ENCODE data around the gene DUSP16.
"Not testable (repeated sequence)": the region's sequence is repeated elsewhere in the genome, so short reads cannot be mapped to it uniquely, and the experiment has no call there.

The DUSP16 gene

DNA sequence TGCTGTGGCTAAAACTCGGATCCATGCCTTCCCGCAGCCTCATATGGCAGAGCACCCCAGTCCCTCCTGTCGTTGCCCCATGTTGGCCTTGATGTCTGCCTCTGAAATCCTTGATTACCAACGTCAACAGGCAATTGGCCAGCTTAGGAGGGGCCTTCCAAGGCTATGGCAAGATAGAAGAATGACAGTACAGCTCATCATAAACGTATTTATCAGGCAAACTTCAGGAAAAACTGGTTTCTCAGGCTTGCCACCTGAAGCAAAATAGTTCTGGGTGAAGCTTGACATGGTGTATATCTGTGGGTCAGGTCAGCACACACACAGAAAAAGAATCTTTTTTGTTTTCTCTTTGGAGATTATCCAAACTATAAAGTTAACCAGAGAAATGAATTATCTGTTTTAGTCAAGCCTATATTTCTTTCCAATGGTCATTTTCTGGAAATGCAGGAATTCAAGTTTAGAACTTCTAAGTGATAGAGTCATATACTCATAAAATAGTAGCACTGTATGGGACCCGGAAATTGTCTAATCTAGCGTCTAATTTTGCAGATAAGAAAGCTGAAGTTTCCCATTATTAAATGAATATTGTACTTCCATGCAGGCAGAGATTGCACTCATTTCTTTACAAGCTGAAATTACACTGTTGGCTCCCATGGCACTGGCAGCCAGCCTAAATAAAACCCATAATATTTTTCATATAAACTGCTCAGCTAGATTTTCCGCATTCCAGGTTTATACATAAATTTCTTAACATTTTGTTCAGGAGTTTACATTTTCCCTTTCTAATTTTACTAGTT lies 24.4 kb upstream of the DUSP16 start:
- DNase-seq: no peak
- in situ Hi-C loops (cut with MboI; ENCODE audit: low pct_unique_long_range_greater_than_20kb, low sequenced_read_pairs): no loop called here

DNA sequence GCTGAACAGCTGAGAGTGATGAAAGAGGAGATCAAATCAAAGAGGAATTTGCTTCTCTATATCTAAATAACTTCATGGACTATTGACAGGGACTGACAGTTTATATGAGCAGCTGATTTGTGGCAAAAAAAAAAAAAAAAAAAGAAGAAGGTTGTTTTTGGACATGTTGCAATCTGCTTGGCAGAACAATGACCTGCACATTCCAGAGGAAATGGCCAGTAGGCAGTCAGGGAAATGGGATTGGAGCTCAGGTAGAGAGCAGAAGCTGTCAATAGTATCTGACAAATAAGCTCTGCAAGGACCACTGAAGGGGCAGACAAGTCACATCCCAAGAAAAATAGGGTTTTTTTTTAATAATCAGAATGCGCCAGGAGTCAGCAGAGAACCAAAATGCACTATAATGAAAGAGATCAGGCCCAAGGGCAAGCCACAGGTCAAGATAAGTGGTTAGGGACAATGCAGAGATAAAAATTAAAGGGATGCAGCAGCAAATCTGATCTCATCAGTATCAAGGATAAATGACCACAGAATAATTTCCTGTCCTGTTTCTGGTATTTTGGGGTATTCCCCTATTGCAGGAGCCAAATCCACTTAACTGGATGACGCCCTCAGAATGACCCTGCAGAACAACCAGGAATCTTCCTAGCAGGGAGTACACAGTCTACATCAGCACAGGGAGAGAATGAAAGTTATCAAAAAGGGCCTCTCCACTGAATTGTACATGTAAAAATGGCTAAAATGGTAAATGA lies 22.6 kb upstream of the DUSP16 start:
- in situ Hi-C loops (cut with MboI; ENCODE audit: low pct_unique_long_range_greater_than_20kb, low sequenced_read_pairs): no loop called here
- DNase-seq: no peak

DNA sequence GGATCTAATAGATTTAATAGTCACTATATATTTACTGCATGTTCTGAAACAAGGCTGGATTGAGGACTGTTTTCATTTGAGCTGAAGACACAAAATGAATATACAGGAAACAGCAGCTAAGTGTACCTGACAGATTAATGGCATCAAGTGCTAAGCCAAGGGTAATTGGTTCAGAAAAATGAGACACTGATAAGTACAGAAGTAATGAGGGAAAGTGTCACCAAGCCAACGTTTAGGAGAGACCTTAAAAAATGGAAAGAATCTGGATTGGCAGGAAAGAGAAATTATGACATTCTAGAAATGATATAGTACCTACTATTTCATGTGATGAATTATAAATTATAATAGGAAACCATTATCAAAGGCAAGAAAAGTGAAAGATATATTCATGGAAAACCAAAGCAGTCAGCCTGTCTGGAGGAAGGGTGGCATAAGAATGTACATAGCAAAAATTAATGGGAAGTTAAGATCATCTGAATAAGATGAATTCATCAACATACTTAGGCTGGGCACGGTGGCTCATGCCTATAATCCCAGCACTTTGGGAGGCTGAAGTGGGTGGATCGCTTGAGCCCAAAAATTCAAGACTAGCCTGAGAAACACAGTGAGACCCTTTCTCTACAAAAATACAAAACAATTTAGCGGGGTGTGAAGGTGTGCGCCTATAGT lies 21.0 kb upstream of the DUSP16 start:
- no peak for DNase-seq
- in situ Hi-C loops (cut with MboI; ENCODE audit: low pct_unique_long_range_greater_than_20kb, low sequenced_read_pairs): no loop called here

DNA sequence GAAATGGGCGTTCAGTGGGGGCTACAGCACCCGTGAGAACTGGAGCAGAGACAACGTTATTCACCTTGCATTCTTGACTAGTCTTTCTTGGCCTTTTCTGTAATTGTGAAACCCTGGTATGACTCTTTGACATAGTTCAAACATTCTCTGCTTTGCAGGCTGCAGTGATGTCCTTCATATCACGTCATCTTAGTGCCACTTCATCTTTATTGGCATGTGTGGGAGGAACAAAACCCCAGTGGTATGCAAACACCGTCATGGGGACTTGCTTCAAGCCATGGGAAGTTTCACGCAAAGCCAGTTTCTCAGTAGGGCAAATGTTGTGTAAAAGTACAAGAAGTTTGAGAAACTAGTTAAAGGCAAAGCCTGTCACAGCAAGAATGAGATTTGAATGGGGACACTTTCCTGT lies 20.2 kb upstream of the DUSP16 start:
- in situ Hi-C loops (cut with MboI; ENCODE audit: low pct_unique_long_range_greater_than_20kb, low sequenced_read_pairs): no loop called here
- no peak for DNase-seq

DNA sequence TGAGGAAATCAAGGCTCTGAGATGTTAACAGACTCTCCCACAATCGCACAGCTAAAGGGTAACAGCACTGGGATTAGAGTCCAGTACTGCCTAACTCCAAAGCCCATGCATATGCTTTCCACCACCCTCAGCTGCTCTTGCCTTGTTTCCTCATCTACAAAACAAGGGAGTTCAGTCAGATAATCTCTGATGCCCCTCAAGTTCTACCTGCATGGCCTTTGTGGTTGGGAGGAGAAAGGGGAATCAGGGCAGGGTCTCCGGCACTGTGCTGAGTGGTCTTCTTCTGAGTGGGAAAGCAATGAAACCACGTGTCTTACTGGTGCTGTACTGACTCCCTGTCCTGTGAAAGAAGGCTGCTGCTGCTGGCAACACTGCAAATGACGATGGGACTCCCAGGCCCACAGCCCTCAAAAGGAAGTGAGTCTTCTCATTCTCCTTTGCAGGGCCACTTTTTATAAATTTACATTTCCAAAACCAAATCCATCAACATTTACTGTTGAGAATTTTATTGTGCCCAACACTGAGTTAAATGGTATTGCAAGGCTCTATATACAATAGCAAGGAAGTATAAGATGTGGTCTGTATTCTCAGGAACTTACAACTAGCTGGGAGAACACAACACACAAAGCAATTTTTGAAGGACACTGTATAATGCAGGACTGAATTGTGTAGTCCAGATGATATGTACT lies 19.7 kb upstream of the DUSP16 start:
- DNase-seq: no peak
- in situ Hi-C loops (cut with MboI; ENCODE audit: low pct_unique_long_range_greater_than_20kb, low sequenced_read_pairs): no loop called here

DNA sequence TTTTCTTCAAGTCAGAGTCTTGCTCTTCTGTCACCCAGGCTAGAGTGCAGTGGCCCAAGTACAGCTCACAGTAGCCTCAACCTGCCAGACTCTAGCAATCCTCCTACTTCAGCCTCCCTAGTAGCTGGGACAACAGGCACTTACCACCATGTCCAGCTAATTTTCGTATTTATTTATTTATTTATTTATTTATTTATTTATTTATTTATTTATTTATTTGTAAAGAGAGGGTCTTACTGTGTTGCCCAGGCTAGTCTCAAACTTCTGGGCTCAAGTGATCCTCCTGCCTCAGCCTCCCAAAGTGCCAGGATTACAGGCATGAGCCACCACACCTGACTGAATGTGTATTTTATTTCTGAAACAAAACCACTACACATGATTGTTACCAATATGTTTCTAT lies 18.1 kb upstream of the DUSP16 start:
- DNase-seq; in situ Hi-C loops (cut with MboI; ENCODE audit: low pct_unique_long_range_greater_than_20kb, low sequenced_read_pairs): not testable (repeated sequence)

DNA sequence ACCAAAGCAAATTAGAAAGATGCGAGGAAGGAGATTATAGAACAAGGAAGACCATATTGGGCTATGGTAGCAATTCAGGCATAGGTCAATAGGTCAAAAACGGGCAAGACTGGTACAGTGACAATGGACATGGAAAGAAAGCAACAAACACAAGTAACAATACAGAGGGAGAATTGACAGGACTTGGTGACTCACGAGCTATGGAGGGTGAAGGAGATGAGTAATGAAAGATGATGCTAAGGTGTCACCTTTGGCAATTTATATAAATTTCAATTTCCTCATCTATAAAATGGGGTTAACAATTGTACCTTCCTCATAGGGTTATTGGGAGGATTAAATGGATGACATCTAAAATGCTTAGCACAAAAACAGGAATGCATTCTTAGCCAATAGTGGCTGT lies 15.1 kb upstream of the DUSP16 start:
- in situ Hi-C loops (cut with MboI; ENCODE audit: low pct_unique_long_range_greater_than_20kb, low sequenced_read_pairs): no loop called here
- no peak for DNase-seq

DNA sequence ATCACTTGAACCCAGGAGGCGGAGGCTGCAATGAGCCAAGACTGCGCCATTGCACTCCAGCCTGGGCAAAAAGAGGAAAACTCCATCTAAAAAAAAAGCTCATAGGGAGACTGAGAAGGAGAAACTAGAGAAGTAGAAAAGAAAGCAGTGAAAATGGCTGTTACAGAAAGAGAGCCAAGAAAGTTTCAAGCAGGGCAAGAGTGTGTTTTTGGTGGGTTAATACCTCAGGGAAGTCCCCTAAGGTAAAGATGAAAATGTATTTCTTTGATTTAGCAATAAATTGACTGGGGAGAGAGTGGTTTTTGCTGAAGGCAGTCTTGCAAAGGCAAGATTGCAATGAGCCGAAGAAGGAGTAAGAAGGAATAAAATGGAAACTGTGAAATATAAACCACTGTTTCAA lies 10.0 kb upstream of the DUSP16 start:
- DNase-seq: no peak
- in situ Hi-C loops (cut with MboI; ENCODE audit: low pct_unique_long_range_greater_than_20kb, low sequenced_read_pairs): no loop called here

DNA sequence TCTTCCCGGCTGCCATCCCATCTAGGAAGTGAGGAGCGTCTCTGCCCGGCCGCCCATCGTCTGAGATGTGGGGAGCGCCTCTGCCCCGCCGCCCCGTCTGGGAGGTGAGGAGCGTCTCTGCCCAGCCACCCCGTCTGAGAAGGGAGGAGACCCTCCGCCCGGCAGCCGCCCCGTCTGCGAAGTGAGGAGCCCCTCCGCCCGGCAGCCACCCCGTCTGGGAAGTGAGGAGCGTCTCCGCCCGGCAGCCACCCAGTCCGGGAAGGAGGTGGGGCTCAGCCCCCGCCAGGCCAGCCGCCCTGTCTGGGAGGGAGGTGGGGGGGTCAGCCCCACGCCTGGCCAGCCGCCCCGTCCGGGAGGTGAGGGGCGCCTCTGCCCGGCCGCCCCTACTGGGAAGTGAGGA lies 3.3 kb upstream of the DUSP16 start:
- in situ Hi-C loops (cut with MboI; ENCODE audit: low pct_unique_long_range_greater_than_20kb, low sequenced_read_pairs); DNase-seq: not testable (repeated sequence)

DNA sequence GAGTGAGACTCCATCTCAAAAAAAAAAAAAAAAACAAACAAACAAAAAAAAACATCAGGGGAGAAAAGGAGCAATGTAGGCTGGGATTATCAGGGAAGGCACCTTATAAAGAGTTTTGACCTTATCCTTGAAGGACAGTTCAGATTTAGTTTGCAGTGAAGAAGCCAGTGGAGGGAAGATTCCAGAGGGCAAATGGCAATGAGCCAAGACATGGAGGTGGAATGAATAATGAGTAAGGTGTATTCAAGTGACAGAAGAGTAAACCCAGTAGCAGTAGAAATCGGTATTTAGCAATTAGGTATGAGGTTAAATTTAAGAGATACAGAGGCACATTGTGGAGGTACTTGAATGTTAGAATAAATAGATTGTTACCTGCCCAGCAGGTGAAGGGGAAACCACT lies 2.2 kb upstream of the DUSP16 start:
- no peak for DNase-seq
- in situ Hi-C loops (cut with MboI; ENCODE audit: low pct_unique_long_range_greater_than_20kb, low sequenced_read_pairs): no loop called here

DNA sequence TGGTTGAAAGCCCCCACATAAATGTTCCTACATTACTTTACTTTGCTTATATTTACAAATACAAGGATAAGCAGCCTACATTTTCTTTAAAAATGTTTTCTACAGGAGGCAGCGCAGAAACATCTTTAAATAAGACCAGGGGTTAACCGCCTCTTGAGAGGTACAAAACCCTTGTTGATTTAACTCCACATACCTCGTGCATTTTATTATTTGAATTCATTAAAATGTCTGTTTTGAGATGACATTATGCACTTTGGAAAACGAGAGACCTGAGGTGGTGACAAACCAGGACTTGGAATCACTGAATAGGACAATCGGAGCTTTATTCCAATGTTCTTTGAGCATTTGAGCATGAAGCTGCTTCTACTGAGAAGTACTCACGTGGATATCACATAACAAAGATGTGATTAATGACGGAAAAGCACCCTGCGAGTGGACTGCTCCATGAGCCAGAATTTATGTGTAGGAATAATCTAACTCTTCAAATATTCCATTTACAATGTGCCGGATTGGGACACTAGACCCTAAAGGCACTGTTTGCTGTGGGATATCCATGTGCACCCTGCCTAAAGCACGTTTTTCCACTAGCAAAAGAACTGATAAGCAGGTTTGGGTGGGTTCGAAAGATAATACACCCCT lies 746 bp upstream of the DUSP16 start:
- no peak for DNase-seq
- in situ Hi-C loops (cut with MboI; ENCODE audit: low pct_unique_long_range_greater_than_20kb, low sequenced_read_pairs): no loop called here

DNA sequence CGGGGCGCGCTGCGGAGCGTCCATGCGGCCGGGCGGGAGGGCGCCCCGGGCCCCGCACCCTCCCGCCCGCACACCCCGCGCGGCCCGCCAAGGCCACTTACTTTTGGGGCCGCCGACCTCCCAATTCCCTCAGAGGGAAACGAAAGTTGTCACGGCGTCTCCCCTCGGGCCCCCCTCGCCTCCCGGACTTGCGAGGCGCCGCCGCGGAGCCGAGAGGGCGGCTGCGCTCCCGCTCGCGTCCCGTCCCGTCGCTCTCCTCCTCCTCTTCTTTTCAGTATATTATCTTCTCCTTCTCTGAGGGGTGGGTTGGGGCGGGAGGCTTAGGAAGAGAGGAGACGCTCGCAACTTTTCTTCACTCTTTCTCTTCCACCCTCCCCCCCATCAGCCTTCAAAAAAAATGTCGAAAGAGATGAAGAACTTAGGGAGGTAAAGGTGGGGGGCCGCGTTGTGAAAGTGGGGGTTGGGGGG lies 613 bp downstream of the DUSP16 start:
- peak; percentile 29 for DNase-seq
- in situ Hi-C loops (cut with MboI; ENCODE audit: low pct_unique_long_range_greater_than_20kb, low sequenced_read_pairs): no loop called here

DNA sequence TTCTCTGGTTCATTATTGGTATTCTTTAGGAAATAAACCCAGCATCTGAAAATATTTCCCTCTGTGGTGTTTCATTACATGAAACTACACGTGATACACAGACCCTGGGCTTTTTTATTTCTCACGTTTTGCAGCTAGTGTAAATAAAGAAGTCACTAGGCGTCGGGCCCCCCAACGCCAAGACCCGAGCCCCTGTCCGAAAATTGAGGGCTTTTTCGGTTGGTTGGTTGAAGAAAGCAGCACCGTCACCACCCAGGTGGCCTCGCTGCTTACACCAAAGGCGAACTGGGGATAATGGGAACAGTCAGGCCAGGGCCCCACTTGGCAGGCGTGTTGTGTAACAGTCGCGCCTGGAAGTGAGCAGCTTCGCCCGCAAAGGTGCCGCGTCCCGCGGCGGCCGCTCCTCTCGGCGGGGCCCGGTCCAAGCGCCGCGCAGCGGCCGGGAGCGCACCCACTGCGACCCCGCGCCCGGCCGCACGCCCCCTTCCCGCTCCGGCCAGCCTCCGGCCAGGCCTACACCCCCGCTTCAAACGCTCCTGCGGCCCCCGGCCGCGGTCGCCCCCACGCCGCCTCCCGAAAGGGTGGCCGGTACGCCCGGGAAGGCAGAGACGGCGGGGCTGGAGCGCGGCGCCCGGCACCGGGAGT lies 1.2 kb downstream of the DUSP16 start:
- in situ Hi-C loops (cut with MboI; ENCODE audit: low pct_unique_long_range_greater_than_20kb, low sequenced_read_pairs): no loop called here
- no peak for DNase-seq

DNA sequence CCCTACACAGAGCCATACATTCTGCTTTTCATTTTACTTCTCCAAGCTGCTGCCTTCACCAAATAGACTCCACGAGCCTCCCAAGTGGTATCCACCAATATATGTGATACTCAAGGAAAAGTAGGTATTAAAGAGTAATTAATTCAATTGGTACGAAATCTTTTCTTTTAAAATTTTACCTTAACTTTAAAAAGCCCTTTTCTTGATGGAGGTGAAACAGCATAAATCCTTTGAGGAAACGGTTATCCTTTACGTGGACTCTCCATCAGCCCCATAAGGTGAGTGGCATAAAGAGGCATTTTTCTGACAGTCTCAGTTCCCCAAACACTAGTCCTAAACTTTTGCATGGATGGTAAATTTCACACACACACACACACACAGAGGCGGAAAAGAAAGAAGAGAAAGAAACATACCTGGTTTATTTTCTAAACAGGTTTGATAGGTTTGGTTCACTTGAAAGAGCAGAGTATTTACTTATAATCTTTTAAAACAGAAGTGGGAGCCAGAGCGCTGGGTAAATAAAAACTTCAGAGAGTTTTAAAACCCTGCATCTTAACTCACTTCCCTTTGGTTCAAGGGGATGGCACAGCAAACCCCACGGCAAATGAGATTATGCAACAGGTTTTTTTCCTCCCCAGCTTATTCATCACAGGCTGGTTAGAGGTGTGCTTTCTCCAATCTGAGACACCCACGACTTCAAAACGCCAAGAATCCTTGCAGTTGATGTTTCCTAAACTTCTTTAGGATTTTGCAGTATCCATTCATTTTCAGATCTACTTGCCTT lies 1.9 kb downstream of the DUSP16 start:
- peak; percentile 84 for DNase-seq
- in situ Hi-C loops (cut with MboI; ENCODE audit: low pct_unique_long_range_greater_than_20kb, low sequenced_read_pairs): no loop called here

DNA sequence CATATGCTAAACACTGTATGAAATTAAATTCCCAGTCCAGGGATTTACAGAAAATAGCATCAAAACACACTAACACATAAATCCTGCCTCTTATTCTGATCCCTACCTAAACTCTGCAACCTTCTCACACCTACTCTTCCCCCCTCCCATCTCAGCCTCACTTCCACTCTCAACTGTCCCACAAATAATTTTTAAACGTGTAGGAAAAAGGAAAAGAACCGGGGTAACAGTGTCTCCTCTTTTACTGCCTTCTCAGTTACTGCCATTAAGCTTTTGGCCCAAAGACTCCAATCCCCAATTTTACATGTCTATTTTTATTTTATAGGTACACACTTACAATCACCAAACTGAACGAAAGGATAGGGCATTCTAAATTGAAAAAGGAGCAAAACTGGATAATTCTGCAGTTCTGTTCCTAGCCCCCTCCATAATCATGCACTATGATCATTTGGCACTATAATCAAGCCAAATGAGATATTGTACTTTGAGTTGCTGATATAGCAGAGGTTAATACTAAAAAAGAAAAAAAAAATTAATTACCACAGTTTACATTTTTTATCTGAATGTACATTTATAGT lies 2.9 kb downstream of the DUSP16 start:
- in situ Hi-C loops (cut with MboI; ENCODE audit: low pct_unique_long_range_greater_than_20kb, low sequenced_read_pairs): no loop called here

DNA sequence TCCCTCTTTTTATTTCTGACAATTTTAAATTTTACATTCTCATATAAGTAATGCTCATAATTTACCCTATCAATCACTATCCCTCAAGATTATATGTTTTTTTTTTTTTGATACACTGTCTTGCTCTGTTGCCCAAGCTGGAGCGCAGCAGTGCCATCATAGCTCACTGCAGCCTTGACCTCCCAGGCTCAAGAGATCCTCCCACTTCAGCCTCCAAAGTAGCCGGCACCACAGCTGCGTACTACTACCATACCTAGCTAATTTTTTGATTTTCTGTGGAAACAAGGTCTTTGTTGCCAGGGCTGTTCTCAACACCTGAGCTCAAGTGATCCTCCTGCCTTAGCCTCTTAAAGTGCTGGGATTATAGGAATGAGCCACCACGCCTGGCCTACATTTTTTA lies 4.4 kb downstream of the DUSP16 start:
- in situ Hi-C loops (cut with MboI; ENCODE audit: low pct_unique_long_range_greater_than_20kb, low sequenced_read_pairs): no loop called here
- DNase-seq: no peak

More for the DNA sequence above, 2.9 kb downstream of the DUSP16 start:
- DNase-seq: no peak

DNA sequence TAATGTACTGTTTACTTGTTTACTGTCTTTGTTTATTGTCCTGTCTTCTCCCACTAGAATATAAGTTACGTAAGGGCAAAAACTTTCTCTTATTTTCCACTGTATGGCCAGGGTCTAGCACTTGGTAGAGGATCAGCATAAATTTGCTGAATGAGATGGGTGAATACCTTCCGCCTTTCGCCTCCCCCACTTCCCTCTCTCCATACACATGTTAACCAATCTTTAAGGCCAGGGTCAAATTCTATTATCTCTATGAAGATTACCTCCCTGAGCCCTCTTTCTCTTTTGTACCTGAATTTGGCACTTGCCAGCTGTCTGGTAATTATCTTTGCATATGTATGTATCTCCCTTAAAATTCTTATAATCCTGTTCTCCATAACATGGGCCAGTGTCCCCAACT lies 4.9 kb downstream of the DUSP16 start:
- DNase-seq: no peak
- in situ Hi-C loops (cut with MboI; ENCODE audit: low pct_unique_long_range_greater_than_20kb, low sequenced_read_pairs): no loop called here

DNA sequence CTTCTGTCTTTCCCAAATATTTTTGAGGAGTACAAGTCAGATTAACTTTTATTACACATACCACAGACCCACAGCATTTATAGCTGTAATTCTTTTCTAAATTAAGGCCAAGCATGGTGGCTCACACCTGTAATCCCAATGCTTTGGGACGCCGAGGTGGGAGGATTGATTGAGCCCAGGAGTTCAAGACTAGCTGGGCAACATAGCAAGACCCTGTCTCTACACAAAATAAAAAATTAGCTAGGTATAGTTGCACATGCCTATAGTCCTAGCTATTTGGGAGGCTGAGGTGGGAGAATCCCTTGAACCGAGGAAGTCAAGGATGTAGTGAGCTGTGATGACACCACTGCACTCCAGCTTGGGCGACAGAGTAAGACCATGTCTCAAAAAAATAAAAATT lies 7.0 kb downstream of the DUSP16 start:
- in situ Hi-C loops (cut with MboI; ENCODE audit: low pct_unique_long_range_greater_than_20kb, low sequenced_read_pairs): no loop called here
- DNase-seq: no peak

Data from KBM-7 (cell line).